ENCODE measurements around the gene ZNF235. TPM values are rescaled to one million over a fixed set of nuclear protein-coding genes. Genes with fewer than 3 reads are reported as not detected.
"Not testable (repeated sequence)": the region's sequence is repeated elsewhere in the genome, so short reads cannot be mapped to it uniquely, and the experiment has no call there.

ZNF235 gene
- total RNA-seq, 2 experiments from 2014 or later, result 2.4 TPM

DNA sequence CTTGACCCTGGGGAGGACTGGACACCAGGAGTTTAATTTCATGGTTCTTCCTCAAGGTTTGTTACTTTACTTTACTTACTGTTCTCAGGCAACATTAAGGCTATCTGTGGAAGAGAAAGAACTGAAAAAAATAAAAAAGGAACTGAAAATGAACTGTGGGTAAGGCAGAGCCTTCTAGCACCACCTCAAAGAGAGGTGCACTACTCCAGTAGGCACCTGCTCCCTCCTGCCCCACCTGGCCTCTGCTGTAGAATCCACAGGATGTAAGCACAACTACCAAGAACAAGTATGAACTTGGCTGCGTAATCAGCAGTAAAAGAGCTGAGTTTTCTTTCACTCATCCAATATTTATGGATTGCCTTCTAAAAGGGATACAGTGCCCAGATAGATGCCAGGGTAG lies 39.4 kb upstream of the ZNF235 start:
- peaks cover 16% of the 10 kb centered on the region for H3K36me3 Mint-ChIP-seq (ENCODE audit: low read depth)
- Histone ChIP-seq H3K27me3 (ENCODE audit: control insufficient read depth in 1 of 2, insufficient read depth in 2 of 2, low read length in 2 of 2) (no peaks in the 10 kb centered on the region), H3K4me1 (ENCODE audit: insufficient read depth, low read length) (no peaks in the 10 kb centered on the region), H3K9me3 (ENCODE audit: control insufficient read depth in 1 of 2, insufficient read depth in 1 of 2, low read length in 2 of 2) (peaks cover 19 to 34% of the 10 kb centered on the region in 2 experiments), H3K27ac (ENCODE audit: low read depth in 1 of 2, low read length in 2 of 2) (no peak overlapping the region), H3K4me3 (ENCODE audit: low read length) (no peak overlapping the region), H3K36me3 (ENCODE audit: insufficient read depth, low read length) (no peaks in the 10 kb centered on the region)
- H3K4me3 Mint-ChIP-seq, result no peak overlapping the region
- POLR2A ChIA-PET, result no interaction called here
- CTCF ChIA-PET, result no interaction called here
- H3K27me3 Mint-ChIP-seq, result no peaks in the 10 kb centered on the region
- no peak for DNase-seq
- no peak for ATAC-seq (ENCODE audit: poor library complexity)
- H3K4me1 Mint-ChIP-seq (ENCODE audit: low read depth), result no peaks in the 10 kb centered on the region
- intact Hi-C loops (cut with DNase I, micrococcal nuclease), result no loop called here
- TF ChIP-seq, protein P1, sequence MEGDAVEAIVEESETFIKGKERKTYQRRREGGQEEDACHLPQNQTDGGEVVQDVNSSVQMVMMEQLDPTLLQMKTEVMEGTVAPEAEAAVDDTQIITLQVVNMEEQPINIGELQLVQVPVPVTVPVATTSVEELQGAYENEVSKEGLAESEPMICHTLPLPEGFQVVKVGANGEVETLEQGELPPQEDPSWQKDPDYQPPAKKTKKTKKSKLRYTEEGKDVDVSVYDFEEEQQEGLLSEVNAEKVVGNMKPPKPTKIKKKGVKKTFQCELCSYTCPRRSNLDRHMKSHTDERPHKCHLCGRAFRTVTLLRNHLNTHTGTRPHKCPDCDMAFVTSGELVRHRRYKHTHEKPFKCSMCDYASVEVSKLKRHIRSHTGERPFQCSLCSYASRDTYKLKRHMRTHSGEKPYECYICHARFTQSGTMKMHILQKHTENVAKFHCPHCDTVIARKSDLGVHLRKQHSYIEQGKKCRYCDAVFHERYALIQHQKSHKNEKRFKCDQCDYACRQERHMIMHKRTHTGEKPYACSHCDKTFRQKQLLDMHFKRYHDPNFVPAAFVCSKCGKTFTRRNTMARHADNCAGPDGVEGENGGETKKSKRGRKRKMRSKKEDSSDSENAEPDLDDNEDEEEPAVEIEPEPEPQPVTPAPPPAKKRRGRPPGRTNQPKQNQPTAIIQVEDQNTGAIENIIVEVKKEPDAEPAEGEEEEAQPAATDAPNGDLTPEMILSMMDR (IDR thresholded peaks at IDR 0.05), result no peak
- H3K9me3 Mint-ChIP-seq, result peaks cover 14% of the 10 kb centered on the region
- H3K27ac Mint-ChIP-seq, result no peak overlapping the region

DNA sequence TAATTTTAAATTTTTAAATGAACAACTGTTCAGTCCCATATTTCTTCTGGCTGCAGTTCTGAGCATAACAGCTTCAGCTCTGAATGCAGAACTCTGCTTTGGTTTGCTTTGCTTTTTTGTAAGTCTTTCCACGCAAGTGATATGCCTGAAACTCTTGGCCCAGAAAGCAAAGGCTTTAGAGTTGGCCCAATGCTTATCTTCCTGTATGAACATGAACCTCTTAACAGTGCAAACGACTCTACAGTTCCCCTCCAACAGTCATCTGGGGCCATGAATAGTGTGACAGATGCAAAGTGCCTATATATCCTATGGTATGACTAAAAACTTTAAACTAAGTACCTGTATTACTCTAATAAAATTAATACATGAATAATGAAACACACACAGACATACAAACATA lies 37.0 kb upstream of the ZNF235 start:
- Mint-ChIP-seq H3K4me3 (no peak overlapping the region), H3K27ac (no peak overlapping the region), H3K27me3 (no peaks in the 10 kb centered on the region), H3K4me1 (ENCODE audit: low read depth) (no peaks in the 10 kb centered on the region), H3K36me3 (ENCODE audit: low read depth) (peaks cover 26% of the 10 kb centered on the region), H3K9me3 (peaks cover 11% of the 10 kb centered on the region)
- ChIA-PET CTCF (no interaction called here), POLR2A (no interaction called here)
- intact Hi-C loops (cut with DNase I, micrococcal nuclease), result no loop called here
- ATAC-seq (ENCODE audit: poor library complexity) (no peak), DNase-seq (no peak)
- no peaks in the 10 kb centered on the region for H3K36me3 ChIP-seq (ENCODE audit: insufficient read depth, low read length)
- no peak overlapping the region for H3K27ac ChIP-seq (ENCODE audit: low read depth in 1 of 2, low read length in 2 of 2)
- peaks cover 26 to 32% of the 10 kb centered on the region in 2 experiments for H3K9me3 ChIP-seq (ENCODE audit: control insufficient read depth in 1 of 2, insufficient read depth in 1 of 2, low read length in 2 of 2)
- H3K4me1 ChIP-seq (ENCODE audit: insufficient read depth, low read length), result no peaks in the 10 kb centered on the region
- H3K27me3 ChIP-seq (ENCODE audit: control insufficient read depth in 1 of 2, insufficient read depth in 2 of 2, low read length in 2 of 2), result no peaks in the 10 kb centered on the region
- TF ChIP-seq, protein P1 (IDR thresholded peaks at IDR 0.05), result no peak
- no peak overlapping the region for H3K4me3 ChIP-seq (ENCODE audit: low read length)

DNA sequence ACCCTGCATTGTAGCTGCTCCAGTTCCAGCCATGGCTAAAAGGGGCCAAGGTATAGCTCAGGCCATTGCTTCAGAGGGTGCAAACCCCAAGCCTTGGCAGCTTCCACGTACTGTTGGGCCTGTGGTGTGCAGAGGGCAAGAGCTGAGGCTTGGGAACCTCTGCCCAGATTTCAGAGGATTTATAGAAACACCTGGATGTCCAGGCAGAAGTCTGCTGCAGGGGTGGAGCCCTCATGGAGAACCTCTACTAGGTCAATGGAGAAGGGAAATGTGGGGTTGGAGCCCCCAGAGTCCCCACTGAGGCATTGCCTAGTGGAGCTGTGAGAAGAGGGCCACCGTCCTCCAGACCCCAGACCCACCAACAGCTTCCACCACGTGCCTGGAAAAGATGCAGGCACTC lies 29.8 kb upstream of the ZNF235 start:
- intact Hi-C loops (cut with DNase I, micrococcal nuclease); H3K27ac ChIP-seq (ENCODE audit: low read depth in 1 of 2, low read length in 2 of 2); H3K36me3 ChIP-seq (ENCODE audit: insufficient read depth, low read length); CTCF ChIA-PET; ATAC-seq (ENCODE audit: poor library complexity); H3K27me3 Mint-ChIP-seq; H3K4me3 Mint-ChIP-seq; H3K4me1 ChIP-seq (ENCODE audit: insufficient read depth, low read length); H3K27ac Mint-ChIP-seq; POLR2A ChIA-PET; H3K4me3 ChIP-seq (ENCODE audit: low read length); H3K27me3 ChIP-seq (ENCODE audit: control insufficient read depth in 1 of 2, insufficient read depth in 2 of 2, low read length in 2 of 2); DNase-seq; H3K4me1 Mint-ChIP-seq (ENCODE audit: low read depth): not testable (repeated sequence)
- H3K9me3 Mint-ChIP-seq, result peaks cover 25% of the 10 kb centered on the region
- peaks cover 23 to 81% of the 10 kb centered on the region in 2 experiments for H3K9me3 ChIP-seq (ENCODE audit: control insufficient read depth in 1 of 2, insufficient read depth in 1 of 2, low read length in 2 of 2)
- peaks cover 77% of the 10 kb centered on the region for H3K36me3 Mint-ChIP-seq (ENCODE audit: low read depth)

DNA sequence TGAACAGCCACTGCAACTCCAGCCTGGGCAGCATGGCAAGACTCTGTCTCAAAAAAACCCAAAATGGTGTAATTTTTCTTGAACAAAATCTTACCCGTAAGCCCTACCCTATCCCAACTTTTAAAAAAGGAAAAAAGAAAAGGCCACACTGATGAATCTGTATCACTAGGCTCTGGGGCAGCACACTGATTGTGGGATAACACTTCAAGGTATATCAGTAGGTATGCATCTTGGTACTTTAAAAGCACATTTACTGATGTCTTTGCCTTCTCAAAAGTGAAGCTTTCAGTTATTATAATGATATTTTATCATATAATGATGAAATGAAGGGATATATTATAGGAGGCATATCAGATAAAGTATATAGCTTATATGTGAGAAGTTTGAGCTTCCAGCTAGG lies 27.3 kb upstream of the ZNF235 start:
- Mint-ChIP-seq H3K27me3 (no peaks in the 10 kb centered on the region), H3K9me3 (peaks cover 28% of the 10 kb centered on the region), H3K4me3 (no peak overlapping the region), H3K36me3 (ENCODE audit: low read depth) (peaks cover 79% of the 10 kb centered on the region), H3K27ac (no peak overlapping the region), H3K4me1 (ENCODE audit: low read depth) (no peaks in the 10 kb centered on the region)
- POLR2A ChIA-PET, result no interaction called here
- H3K9me3 ChIP-seq (ENCODE audit: control insufficient read depth in 1 of 2, insufficient read depth in 1 of 2, low read length in 2 of 2), result peaks cover 17 to 80% of the 10 kb centered on the region in 2 experiments
- no peaks in the 10 kb centered on the region for H3K36me3 ChIP-seq (ENCODE audit: insufficient read depth, low read length)
- DNase-seq (no peak), ATAC-seq (ENCODE audit: poor library complexity) (no peak)
- H3K4me1 ChIP-seq (ENCODE audit: insufficient read depth, low read length), result no peaks in the 10 kb centered on the region
- intact Hi-C loops (cut with DNase I, micrococcal nuclease), result no loop called here
- CTCF ChIA-PET, result no interaction called here
- H3K4me3 ChIP-seq (ENCODE audit: low read length), result no peak overlapping the region
- no peak overlapping the region for H3K27ac ChIP-seq (ENCODE audit: low read depth in 1 of 2, low read length in 2 of 2)
- TF ChIP-seq, protein P1 (IDR thresholded peaks at IDR 0.05), result no peak
- H3K27me3 ChIP-seq (ENCODE audit: control insufficient read depth in 1 of 2, insufficient read depth in 2 of 2, low read length in 2 of 2), result peaks cover 0 to 2% of the 10 kb centered on the region in 2 experiments
